ENCODE data around the gene KIF26B. TPM values are rescaled to one million over a fixed set of nuclear protein-coding genes. Genes with fewer than 3 reads are reported as not detected.

Gene KIF26B
- total RNA-seq, 1 donor from 2014 or later, result 69.7 TPM

DNA sequence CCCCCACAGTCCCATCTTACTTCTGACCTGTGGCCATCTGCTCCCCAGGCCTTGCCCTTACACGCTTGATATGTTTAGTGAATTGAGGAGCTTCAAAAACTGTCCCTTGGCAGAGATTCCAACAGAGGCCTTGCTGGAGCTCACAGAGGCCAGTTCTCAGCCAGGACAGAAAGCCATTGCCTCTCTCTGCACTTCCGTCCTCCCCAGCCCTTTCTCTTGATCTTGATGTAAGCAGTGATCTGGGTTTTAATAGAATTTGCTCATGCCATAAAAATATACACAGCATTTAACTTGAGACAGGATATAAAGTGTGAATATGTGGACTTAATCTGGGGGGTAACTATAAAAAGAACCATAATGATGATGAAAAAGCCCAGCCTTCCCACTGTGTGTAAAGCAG, 453.5 kb downstream of the KIF26B start:
- H3K4me3 Mint-ChIP-seq, result no peak overlapping the region
- H3K9me3 Mint-ChIP-seq, result no peaks in the 10 kb centered on the region
- H3K36me3 Mint-ChIP-seq, result peaks cover 12% of the 10 kb centered on the region
- H3K27me3 Mint-ChIP-seq (ENCODE audit: low read depth), result peaks cover 10% of the 10 kb centered on the region
- H3K4me1 Mint-ChIP-seq, result peaks cover 22% of the 10 kb centered on the region
- H3K27ac Mint-ChIP-seq, result peak overlapping the region; percentile 4
- TF ChIP-seq, protein P1, sequence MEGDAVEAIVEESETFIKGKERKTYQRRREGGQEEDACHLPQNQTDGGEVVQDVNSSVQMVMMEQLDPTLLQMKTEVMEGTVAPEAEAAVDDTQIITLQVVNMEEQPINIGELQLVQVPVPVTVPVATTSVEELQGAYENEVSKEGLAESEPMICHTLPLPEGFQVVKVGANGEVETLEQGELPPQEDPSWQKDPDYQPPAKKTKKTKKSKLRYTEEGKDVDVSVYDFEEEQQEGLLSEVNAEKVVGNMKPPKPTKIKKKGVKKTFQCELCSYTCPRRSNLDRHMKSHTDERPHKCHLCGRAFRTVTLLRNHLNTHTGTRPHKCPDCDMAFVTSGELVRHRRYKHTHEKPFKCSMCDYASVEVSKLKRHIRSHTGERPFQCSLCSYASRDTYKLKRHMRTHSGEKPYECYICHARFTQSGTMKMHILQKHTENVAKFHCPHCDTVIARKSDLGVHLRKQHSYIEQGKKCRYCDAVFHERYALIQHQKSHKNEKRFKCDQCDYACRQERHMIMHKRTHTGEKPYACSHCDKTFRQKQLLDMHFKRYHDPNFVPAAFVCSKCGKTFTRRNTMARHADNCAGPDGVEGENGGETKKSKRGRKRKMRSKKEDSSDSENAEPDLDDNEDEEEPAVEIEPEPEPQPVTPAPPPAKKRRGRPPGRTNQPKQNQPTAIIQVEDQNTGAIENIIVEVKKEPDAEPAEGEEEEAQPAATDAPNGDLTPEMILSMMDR (IDR thresholded peaks at IDR 0.05; ENCODE audit: unreplicated experiment), result no peak
- DNase-seq (ENCODE audit: low spot score in 2 of 2, unreplicated experiment in 2 of 2), result no peak

DNA sequence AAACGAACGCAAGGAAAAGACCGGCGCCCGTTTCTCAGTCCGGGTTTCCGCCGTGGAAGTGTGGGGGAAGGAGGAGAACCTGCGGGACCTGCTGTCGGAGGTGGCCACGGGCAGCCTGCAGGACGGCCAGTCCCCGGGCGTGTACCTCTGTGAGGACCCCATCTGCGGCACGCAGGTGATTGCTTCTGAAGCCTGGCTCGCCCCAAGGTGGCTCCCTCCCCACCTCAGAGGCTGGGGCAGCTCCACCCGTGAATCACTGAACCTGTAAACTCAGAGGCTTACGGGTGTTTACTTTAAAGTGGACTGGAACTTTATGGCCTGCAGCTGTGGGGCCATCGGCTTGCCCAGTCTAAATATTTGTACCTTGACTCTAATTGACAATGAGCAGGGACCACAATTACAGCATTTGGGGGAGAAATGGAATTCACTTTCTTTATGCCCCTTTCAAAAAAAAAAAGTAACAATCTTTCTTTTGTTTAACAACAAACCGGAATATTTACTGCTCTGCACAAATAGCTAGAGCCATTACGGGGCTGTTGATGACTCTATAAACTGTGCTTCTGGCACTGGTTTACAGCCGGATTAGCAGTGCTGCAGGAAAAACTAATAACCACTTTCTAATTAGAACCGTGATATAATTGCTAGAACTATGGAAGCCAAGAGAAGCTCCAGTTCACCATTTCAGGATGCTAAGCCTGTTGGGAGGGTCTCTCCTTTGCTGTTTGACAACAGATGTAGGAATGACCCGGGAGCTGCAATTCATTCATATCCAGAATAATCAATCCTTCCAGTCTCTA, 454.8 kb downstream of the KIF26B start:
- H3K27me3 Mint-ChIP-seq (ENCODE audit: low read depth), result peaks cover 10% of the 10 kb centered on the region
- H3K36me3 Mint-ChIP-seq, result peaks cover 14% of the 10 kb centered on the region
- H3K27ac Mint-ChIP-seq, result no peak overlapping the region
- no peak for DNase-seq (ENCODE audit: low spot score in 2 of 2, unreplicated experiment in 2 of 2)
- peaks cover 22% of the 10 kb centered on the region for H3K4me1 Mint-ChIP-seq
- TF ChIP-seq, protein P1 (IDR thresholded peaks at IDR 0.05; ENCODE audit: unreplicated experiment), result no peak
- H3K4me3 Mint-ChIP-seq, result no peak overlapping the region
- H3K9me3 Mint-ChIP-seq, result no peaks in the 10 kb centered on the region

DNA sequence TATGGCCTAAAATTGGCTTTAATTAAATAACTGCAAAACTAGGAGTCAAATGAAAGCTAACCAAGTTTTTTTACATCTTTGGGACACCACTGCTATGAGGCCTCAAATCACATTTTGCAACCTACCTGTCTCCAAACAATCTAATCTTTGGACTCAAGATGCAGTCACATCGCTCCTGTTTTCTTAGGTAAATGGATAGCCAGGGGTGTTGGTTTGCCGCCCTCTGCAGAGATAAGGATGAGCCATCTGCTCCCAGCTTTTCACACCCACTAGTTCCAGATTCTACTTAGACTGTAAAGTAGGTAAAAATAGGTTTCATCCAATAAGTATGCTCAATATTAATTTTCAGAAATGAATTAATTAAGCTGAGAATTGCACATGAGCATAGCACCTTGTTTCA, 456.5 kb downstream of the KIF26B start:
- Mint-ChIP-seq H3K4me3 (no peak overlapping the region), H3K27ac (no peak overlapping the region), H3K36me3 (peaks cover 12% of the 10 kb centered on the region), H3K9me3 (no peaks in the 10 kb centered on the region), H3K4me1 (peaks cover 8% of the 10 kb centered on the region), H3K27me3 (ENCODE audit: low read depth) (peaks cover 10% of the 10 kb centered on the region)
- no peak for DNase-seq (ENCODE audit: low spot score in 2 of 2, unreplicated experiment in 2 of 2)
- TF ChIP-seq, protein P1 (IDR thresholded peaks at IDR 0.05; ENCODE audit: unreplicated experiment), result no peak

DNA sequence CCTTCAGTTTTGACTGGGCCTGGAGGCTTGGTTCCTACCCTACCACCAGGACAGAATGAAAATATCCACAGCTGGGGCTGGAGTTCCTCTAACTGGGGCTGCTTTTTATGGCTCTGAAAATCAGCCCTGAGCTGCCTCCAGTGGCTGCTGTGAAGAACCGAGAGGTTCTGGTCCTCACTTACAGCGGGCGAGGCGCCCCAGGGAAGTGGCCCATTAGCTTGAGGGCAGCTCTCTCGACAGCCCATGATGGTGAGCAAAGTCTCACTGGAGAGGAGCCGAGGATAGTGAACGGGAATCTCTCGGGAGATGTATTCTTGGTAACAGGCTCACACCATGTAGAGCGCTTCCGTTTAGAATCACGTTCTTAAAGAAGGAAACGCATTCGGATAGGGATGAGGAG, 459.7 kb downstream of the KIF26B start:
- Mint-ChIP-seq H3K27ac (no peak overlapping the region), H3K36me3 (peaks cover 8% of the 10 kb centered on the region), H3K27me3 (ENCODE audit: low read depth) (no peaks in the 10 kb centered on the region), H3K9me3 (no peaks in the 10 kb centered on the region), H3K4me1 (no peaks in the 10 kb centered on the region), H3K4me3 (no peak overlapping the region)
- DNase-seq (ENCODE audit: low spot score in 2 of 2, unreplicated experiment in 2 of 2), result no peak
- TF ChIP-seq, protein P1 (IDR thresholded peaks at IDR 0.05; ENCODE audit: unreplicated experiment), result no peak

DNA sequence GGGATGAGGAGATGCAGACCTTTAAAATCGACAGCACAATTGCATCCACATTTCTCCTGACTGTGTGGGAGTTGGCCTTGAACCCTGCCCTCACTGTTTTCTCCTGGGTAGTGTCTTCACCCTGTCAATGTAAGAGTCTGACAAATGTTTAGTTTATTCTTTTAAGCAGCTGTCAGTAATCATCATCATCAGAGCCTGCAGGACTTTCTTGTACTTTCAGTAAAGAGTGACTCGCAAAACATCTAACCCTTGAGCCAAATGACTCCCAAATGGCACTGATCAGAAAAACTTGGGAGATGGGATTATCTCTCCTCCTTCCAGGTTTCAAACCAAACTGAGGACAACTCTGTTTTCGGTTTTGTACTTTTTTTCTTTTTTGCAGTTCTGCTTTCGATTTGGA, 460.2 kb downstream of the KIF26B start:
- no peak for DNase-seq (ENCODE audit: low spot score in 2 of 2, unreplicated experiment in 2 of 2)
- H3K9me3 Mint-ChIP-seq, result no peaks in the 10 kb centered on the region
- H3K36me3 Mint-ChIP-seq, result peaks cover 8% of the 10 kb centered on the region
- no peak overlapping the region for H3K4me3 Mint-ChIP-seq
- TF ChIP-seq, protein P1 (IDR thresholded peaks at IDR 0.05; ENCODE audit: unreplicated experiment), result no peak
- H3K27me3 Mint-ChIP-seq (ENCODE audit: low read depth), result no peaks in the 10 kb centered on the region
- no peaks in the 10 kb centered on the region for H3K4me1 Mint-ChIP-seq
- no peak overlapping the region for H3K27ac Mint-ChIP-seq

All from mesothelial cell of epicardium (in vitro differentiated cells).